HEK293T (cell line): ENCODE data around the gene HTD2.

Experiments used
- ARNT ChIP-seq: fragments of 450-650 bp; IDR thresholded peaks from 2 replicates; pipeline ENCODE4 v1.6.1; 2017; ENCODE audit warnings: mild to moderate bottlenecking
- CTBP1 ChIP-seq: fragments of 450-650 bp; IDR thresholded peaks from 2 replicates; pipeline ENCODE4 v1.6.1; 2016; ENCODE audit warnings: borderline replicate concordance
- ELF4 ChIP-seq: fragments of 450-650 bp; IDR thresholded peaks from 2 replicates; pipeline ENCODE4 v1.6.1; 2017; ENCODE audit warnings: antibody characterized with exemption
- FOXK2 ChIP-seq: fragments of 450-650 bp; IDR thresholded peaks from 2 replicates; pipeline ENCODE4 v1.6.1; 2016; ENCODE audit warnings: mild to moderate bottlenecking
- LEF1 ChIP-seq: fragments of 450-650 bp; IDR thresholded peaks from 2 replicates; pipeline ENCODE4 v1.6.1; 2017; ENCODE audit warnings: mild to moderate bottlenecking, borderline replicate concordance

DNA sequence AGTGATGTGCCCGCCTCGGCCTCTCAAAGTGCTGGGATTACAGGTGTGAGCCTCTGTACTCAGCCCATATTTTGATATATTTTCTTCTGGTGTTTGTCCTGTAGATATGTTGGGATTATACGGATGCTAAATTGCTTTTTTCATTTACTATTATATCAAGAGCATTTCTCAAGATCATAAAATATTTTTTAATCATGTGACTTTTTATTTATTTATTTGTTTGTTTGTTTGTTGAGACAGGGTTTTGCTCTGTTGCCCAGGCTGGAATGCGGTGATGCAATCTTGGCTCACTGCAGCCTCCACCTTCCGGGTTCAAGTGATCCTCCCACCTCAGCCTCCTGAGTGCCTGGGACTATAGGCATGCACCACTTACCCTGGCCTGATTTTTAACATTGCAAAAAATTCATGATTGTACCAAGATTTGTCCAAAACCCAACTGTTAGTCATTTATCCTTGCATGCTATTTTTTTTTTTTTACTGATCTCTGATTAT is 23.6 kb downstream of the HTD2 start:
- TF ChIP-seq FOXK2 (no peak), ARNT (no peak), CTBP1 (no peak), ELF4 (no peak), LEF1 (no peak)
